Right forelimb (tissue), 1 donor: ENCODE results near the gene MYORG.
A peak's percentile ranks its signal among the peaks of the same experiment; 100 is the strongest.

Source experiments
- DNase-seq: peaks from one replicate; pipeline ENCODE4 v3.0.0-alpha.2; 2018

MYORG gene

DNA sequence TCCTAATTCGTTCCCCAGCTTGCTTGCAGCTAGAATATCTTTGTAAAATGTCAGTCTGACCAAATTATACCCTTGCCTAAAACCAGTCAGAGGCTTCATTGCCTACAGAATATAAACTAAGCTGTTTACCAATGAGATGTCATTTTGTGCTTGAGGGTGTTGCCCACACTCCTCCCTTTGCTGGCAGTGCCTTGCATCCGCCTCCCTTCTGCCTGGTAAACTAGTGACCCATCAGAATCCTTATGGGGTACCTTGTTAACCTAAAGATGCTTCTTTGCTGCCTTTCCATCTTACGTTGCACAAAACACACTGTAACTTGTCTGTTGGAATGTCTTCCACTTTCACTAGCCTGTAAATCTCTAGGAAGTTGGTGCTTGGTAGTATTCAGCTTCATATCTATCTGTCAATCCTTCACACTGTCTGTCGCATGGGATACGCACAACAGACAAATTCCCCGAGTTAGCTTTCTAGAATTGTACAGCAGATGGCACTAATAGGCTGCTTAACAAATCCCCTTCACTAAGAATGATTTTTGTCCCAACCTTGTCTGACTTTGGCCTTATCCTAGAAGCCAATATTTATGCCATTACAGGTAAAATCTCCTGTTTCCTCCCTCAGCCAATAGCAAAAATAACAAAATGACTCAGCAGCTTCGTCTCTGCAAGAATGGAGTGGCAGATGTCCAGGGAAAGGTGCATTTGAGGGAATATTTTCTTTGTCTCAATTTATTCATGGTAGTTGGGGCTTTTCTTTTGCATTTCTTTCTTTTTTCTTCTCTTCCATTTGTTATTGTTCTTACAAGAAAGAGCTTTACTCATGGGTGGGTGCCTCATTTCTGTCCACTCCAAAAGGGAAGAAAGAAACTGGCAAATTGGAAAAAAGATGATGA, 44.4 kb downstream of the MYORG start:
- DNase-seq = no peak

DNA sequence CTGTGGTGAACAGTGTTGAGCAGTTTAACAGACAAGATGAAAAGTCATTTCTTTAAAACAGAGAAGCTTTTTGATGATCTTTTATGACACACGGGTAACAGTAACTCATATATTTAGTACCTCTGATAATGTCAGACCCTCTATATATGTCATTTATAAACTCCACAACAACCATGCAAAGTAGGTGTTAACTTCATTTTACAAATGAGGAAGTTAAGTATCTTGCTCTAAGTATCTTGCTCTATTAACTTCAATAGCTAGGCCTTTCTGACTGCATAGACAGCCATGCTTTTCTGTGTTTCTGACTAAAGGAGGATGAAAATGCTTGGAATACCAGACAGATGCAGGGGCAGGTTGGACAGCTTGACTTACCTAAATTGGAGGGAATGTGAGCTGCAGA, 45.5 kb downstream of the MYORG start:
- DNase-seq = no peak

DNA sequence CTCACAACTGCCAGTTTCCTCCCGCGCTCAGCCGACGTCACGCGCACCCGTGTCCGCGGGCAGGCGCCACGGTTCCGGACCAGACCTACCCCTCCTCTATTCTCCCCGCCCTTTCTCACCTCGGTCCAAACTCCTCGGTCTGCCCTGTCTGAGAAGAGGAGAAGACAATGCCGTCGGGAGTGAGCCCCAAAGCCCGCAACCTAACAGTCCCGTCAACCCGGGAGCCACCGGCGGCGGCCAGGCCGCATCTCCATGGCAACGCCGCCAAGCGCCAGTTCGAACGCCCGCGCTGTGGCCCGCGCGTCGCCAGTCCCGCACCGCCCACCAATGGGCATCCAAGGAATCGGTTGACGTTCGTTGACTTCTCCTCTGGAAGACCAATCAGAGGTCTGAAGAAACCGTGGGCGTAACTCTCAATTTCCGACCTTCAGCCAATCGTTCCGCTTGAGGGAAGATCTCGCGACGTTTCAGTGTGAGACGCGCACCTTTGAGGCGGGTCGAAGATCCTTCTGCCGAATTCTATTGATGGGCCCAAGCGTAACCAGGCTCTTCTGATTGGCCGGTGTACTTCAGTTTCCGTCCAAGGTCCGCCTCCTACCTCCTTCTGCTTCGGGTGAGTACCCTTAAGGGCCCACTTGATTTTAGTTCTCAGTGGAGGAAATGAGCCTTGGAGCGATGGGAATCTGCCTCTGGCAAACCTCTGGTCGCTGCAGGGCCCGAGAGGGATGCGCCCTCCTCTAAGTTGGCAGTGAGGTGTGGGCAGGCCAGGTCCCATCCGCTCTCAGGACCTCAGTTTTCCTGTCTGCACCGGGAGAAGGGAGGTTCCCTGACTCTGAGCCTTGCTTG, 47.5 kb downstream of the MYORG start, which contains the start of the genes KIF24 and NUDT2:
Gene KIF24, minus strand, starts transcription at position 282 of the 846 bp plus-strand sequence. CDS start 17,922 bp downstream, outside the sequence.
Gene NUDT2, plus strand, starts transcription at position 583 of the 846 bp plus-strand sequence. CDS start 9,471 bp downstream, outside the sequence.
- DNase-seq = peak; percentile 94

DNA sequence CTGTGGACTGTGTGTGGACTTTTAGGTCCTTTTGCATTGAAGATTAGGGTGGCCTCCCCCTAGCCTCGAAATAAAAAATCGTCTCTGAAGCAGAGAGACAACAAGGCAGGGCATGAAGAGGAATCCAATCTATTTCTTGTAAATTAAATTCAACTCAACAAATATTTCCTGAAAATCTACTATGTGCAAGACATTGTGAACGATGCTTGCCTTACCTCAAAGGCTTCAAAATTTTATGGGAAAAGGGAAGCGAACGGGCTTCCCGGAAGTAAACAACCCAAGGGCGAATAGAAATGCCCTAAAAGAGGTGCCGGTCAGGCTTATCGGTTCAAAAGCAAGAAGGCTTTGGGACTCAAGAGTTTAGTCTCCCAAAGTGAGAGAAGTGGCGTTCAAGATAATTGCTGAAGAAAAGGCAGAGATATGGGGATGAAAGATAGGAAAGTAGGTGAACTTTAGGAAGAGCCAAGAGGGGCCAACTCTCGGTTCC, 48.2 kb downstream of the MYORG start:
- DNase-seq = no peak

DNA sequence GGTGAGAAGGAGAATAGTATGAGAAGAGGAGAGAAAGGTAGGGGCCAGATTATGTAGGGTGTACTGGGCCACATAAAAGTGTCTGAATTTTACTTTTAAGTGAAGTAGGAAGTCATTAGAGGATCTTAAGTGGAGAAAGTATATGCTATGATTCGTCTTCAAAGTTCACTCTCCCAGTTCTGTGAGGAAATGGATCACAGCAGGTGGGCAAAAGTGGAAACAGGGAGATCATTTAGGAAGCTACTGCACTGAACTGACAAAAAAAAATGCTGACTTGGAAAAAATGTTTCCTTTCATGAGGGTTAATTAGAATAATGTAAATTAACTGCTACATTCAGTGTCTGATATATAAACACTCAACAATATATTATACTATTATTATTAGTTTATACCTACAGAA, 50.0 kb downstream of the MYORG start:
- no peak for DNase-seq

DNA sequence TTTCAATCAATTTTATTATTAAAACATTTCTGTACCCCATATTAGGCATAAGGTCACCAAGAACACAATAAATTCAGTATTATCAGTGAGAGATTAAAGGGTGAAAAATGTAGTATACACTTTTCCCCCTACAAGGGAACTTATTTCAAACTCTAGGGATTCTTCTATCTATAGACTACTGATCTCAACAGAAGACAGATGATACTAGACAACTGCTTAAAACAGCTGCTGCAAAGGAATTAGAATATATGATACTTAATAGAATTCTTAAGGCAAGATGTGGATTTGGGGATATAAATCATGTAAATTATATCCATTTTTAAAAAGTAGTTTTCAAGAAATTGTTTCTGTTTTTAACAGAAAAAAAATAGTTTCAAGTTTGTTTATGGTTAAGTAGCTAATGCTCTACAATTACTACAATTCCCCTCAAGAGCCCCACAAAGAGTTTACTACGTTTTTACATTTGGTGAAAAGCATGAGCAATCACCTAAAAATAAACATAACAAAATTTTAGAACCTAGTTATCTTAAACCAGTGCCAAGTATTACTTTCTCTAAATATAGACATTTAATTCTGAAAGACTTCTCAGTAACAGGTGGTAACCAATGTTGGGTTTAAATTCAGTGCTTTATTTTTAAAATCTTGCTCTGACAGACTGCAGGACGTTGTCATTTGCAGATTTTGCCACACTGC, 53.7 kb downstream of the MYORG start:
- no peak for DNase-seq

DNA sequence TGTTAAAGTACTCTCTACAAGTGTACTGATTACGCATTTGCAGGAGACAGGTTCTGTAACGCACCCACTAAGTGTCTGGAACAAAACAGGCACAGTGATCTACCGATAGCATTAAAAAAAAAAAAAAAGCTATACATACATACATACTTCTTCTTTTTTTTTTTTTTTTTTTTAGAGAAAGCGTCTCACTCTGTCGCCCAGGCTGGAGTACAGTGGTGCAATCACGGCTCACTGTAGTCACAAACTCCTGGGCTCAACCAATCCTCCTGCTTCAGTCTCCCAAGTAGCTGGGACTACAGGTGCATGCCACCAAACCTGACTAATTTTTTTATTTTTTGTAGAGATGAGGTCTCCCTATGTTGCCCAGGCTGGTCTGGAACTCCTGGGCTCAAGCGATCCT, 55.2 kb downstream of the MYORG start:
- DNase-seq = no peak

DNA sequence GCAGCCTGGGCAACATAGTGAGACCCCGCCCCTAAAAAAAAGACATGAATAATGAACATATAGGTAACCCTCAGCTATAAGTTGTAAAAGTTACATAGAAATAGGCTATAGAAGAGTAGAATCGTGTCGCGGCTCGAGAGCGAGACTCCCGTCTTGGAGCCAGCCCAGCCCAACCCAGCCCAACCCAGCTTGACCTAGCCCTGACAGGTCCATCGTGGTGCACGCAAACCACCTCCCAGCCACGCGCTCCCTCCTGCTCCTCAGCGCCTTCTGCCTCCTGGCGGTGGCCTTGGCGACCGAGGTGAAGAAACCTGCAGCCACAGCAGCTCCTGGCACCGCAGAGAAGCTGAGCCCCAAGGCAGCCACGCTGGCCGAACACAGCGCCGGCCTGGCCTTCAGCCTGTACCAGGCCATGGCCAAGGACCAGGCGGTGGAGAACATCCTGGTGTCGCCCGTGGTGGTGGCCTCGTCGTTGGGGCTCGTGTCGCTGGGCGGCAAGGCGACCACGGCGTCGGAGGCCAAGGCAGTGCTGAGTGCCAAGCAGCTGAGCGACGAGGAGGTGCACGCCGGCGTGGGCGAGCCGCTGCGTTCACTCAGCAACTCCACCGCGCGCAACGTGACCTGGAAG, 58.4 kb downstream of the MYORG start:
- no peak for DNase-seq

DNA sequence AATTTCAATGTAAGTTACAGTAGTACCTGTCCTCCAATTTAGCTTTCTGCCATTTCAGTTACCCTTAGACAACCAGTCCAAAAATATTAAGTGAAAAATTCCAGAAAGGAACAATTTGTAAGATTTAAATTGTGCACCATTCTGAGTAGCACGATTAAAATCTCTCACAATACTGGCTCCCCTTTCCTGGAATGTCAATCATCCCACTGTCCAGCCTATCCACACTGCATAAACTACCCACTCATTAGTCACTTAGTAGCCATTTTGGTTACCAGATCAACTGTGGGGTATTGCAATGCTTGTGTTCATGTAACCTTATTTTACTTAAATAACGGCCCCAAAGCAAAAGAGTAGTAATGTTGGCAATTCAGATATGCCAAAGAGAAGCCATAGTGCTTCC, 59.3 kb downstream of the MYORG start:
- no peak for DNase-seq
